ENCODE results near the gene SIGLEC11. TPM values are rescaled to one million over a fixed set of nuclear protein-coding genes. Genes with fewer than 3 reads are reported as not detected.

Gene SIGLEC11
- total RNA-seq, 1 donor from 2014 or later: not detected

DNA sequence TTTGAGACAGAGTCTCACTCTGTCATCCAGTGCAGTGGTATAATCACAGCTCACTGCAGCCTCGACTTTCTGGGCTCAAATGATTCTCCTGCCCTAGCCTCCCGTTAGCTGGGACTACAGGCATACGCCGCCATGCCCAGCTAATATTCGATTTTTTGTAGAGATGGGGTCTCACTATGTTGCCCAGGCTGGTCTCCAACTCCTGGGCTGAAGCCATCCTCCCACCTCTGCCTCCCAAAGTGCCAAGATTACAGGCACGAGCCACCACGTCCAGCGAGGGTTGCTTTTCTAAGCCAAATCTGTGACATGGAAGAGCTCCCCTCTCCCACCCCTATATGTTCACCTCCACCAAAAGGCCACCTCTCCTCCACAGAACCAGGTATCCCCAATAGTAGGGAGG lies 42.9 kb downstream of the SIGLEC11 start:
- DNase-seq (ENCODE audit: low read depth): no peak
- H3K4me3 ChIP-seq (ENCODE audit: low read depth, low read length): no peak overlapping the region
- TF ChIP-seq, protein P1, sequence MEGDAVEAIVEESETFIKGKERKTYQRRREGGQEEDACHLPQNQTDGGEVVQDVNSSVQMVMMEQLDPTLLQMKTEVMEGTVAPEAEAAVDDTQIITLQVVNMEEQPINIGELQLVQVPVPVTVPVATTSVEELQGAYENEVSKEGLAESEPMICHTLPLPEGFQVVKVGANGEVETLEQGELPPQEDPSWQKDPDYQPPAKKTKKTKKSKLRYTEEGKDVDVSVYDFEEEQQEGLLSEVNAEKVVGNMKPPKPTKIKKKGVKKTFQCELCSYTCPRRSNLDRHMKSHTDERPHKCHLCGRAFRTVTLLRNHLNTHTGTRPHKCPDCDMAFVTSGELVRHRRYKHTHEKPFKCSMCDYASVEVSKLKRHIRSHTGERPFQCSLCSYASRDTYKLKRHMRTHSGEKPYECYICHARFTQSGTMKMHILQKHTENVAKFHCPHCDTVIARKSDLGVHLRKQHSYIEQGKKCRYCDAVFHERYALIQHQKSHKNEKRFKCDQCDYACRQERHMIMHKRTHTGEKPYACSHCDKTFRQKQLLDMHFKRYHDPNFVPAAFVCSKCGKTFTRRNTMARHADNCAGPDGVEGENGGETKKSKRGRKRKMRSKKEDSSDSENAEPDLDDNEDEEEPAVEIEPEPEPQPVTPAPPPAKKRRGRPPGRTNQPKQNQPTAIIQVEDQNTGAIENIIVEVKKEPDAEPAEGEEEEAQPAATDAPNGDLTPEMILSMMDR (conservative IDR thresholded peaks at IDR 0.05; ENCODE audit: low read depth, low read length): no peak

DNA sequence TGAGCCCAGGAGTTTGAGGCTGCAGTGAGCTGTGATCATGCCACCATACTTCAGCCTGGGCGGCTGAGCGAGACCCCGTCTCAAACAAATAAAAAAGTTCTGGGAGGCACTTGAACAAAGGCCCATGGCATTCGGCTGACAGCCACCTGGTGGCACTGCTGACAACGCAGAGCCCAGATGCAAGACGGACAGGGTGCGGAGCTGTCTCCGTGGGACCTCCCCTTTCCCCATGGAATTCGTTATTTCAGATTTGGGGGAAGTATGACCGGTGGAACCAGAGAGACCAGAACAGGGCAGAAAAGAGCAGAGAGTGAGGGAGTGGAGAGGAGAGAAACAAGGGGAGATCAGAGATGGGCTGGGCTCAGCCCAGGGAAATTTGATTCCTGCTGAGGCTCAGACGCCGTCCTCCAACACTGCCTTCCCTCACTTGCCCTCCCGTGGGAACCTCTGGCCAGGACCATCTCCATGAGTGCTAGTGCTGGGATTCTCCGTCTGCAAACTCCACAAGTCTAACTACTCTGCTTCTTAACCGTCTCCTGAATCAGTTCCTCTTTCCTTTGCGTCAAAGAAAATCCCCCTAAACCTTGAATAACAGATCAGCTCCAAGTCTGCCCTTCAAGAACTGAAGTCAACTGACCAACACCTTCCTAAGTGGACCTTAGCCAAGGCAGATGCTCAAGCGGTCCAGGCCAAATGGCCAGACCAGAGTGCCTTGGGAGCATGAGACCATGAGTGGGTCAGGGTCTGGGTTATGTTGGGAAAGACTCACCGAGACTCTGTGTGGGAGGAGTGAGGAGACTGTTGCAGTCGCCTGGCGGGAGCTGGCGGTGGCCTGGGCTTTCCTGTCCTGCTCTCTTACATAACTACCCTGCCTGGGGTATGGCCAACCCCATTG lies 43.9 kb downstream of the SIGLEC11 start:
- TF ChIP-seq, protein P1 (conservative IDR thresholded peaks at IDR 0.05; ENCODE audit: low read depth, low read length): peak; percentile 38
- H3K4me3 ChIP-seq (ENCODE audit: low read depth, low read length): no peak overlapping the region
- no peak for DNase-seq (ENCODE audit: low read depth)

DNA sequence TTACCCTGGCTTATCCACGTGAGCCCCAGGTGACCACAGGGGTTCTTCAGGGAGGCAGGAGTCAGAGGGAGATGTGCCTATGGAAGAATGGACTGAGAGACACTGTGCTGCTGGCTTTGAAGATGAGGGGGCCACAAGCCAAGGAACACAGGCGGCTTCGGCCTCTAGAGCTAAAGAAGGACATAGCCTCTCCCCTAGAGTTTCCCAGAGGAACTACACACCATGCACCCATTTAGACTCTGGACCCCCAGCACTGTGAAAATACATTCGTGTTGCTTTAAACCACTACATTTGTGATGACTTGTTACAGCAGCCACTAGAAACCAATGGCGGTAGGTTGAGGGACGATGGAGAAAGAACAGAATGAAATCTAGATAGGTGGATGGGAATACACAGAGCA lies 45.7 kb downstream of the SIGLEC11 start:
- no peak overlapping the region for H3K4me3 ChIP-seq (ENCODE audit: low read depth, low read length)
- no peak for DNase-seq (ENCODE audit: low read depth)
- TF ChIP-seq, protein P1 (conservative IDR thresholded peaks at IDR 0.05; ENCODE audit: low read depth, low read length): peak; percentile 25

DNA sequence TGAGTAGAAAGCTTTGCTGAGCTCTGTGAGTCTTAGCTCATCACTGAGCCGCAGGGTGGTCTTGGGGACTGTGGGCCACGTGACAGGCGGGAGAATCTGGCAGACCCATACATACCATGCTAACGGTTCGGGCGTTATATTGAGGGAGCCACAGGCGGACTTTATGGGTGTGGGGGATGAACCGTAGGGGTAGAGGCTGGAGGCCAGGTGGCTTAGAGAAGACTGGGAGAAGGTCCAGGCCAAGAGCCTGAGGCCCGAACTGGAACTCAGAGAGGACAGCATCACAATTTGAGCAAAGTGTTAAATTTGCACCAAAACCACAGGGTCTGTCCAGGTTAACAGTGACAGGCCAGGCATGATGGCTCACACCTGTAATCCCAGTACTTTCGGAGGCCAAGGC lies 47.3 kb downstream of the SIGLEC11 start:
- TF ChIP-seq, protein P1 (conservative IDR thresholded peaks at IDR 0.05; ENCODE audit: low read depth, low read length): no peak
- no peak overlapping the region for H3K4me3 ChIP-seq (ENCODE audit: low read depth, low read length)
- no peak for DNase-seq (ENCODE audit: low read depth)

DNA sequence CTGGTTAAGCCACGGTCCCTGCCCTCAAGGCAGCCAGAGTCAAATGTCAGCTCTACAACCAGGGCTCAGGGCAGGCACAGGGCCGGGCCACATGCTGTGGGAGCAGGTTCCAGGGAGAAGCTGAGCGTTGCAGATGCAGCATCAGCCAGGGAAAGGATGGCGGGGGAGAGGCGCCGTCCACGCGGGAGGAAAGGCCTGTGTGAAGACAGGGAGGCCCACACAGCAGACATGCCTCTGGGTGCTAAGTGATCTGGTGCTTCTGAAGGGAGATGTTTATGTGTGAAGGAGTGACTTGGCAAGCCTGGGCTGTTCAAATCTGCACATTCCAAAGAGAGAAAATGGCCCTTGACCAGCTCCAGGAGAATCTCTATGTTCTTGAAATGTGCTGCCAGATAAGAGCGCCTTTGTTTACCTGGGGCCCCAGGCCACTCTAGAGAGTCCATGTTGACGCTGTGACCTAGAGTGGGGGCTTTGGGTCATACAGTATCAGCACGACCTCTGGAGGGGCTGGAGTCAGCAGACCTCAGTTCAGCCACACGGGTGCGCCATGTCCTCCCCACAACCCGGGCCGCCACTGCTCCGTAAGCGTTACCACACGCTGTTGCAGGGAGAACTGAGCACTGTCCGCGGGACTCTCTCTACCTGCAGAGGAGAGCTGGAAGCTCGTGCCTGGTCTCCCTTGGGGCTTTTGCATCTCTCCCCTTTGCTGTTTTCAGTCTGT lies 47.8 kb downstream of the SIGLEC11 start:
- no peak overlapping the region for H3K4me3 ChIP-seq (ENCODE audit: low read depth, low read length)
- TF ChIP-seq, protein P1 (conservative IDR thresholded peaks at IDR 0.05; ENCODE audit: low read depth, low read length): no peak
- DNase-seq (ENCODE audit: low read depth): no peak

DNA sequence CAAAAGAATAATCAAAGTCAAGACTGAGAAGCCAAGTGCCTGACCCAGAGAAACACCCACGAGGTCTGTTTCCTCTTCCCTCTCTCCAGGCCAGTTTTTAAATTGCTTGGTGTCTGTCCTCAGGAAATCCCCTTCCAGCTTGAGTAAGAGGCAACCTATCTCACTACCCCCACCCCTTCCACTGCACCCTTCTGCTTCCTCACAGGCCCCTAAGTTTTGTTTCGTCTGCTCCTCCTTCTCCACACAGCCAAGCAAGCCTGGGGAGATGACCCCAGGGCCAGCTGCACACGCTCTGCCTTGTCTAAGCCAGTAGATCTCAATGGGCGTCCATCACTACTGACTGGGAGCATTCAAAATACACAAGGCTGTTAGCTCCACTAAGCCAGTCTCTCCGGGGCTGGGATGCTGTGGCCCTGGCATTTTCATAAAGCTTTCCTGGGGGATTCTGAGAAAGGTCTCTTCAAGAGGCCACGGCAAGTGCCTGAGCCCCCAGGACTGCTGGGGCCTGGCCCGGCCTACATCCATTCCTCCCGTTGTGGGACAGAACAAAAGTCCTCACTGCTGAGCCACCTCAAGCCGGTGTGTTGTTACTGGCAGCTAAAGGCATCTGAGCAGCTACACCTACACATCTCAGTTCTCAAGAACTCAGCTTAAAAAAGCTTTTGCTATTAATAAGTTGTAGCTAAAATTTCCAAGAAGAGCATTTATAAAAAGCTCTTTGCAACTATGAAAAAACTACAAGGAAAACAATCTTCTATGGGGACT lies 49.4 kb downstream of the SIGLEC11 start:
- TF ChIP-seq, protein P1 (conservative IDR thresholded peaks at IDR 0.05; ENCODE audit: low read depth, low read length): no peak
- H3K4me3 ChIP-seq (ENCODE audit: low read depth, low read length): no peak overlapping the region
- DNase-seq (ENCODE audit: low read depth): no peak
